Measurements from ENCODE around the gene SPDYE8.
"Not testable (repeated sequence)": the region's sequence is repeated elsewhere in the genome, so short reads cannot be mapped to it uniquely, and the experiment has no call there.

The SPDYE8 gene, protein sequence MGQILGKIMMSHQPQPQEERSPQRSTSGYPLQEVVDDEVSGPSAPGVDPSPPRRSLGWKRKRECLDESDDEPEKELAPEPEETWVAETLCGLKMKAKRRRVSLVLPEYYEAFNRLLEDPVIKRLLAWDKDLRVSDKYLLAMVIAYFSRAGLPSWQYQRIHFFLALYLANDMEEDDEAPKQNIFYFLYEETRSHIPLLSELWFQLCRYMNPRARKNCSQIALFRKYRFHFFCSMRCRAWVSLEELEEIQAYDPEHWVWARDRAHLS

DNA sequence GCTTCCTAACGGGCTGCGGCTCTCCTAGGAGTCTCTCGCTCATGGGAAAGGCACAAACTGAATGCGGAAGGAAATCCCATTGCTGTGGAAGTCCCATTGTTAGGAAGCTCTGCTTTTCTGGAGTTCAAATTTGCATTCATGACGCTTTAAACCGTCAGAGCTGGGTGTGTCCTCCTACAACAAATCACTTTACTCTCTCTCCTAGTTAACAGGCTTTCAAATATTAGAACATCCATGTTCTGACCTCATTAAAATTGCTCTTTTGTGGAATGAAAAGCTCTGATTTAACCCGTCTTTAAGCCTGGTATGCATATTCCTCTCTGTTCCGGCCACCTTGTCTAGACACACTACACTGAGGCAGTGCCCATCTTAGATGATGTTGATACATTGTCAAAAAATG is at the start of gene SPDYE8:
TSS of gene SPDYE8 (minus strand) at position 101 of the 400 bp plus-strand sequence. CDS start 1,800 bp downstream, outside the sequence.
- DNase-seq (ENCODE audit: low read depth) = not testable (repeated sequence)

- DNase-seq (ENCODE audit: low read depth) = not testable (repeated sequence)
Observed at GRCh38 chr7:73057811-73058210, 28.2 kb upstream of the SPDYE8 start, which contains the start of gene SPDYE11. Gene SPDYE11, minus strand, starts transcription at chr7:73057911. Its CDS starts 1,800 bp downstream, at chr7:73056111.

- not testable (repeated sequence) for DNase-seq (ENCODE audit: low read depth)
Observed at GRCh38 chr7:73006491-73006890, 23.1 kb downstream of the SPDYE8 start.

DNA sequence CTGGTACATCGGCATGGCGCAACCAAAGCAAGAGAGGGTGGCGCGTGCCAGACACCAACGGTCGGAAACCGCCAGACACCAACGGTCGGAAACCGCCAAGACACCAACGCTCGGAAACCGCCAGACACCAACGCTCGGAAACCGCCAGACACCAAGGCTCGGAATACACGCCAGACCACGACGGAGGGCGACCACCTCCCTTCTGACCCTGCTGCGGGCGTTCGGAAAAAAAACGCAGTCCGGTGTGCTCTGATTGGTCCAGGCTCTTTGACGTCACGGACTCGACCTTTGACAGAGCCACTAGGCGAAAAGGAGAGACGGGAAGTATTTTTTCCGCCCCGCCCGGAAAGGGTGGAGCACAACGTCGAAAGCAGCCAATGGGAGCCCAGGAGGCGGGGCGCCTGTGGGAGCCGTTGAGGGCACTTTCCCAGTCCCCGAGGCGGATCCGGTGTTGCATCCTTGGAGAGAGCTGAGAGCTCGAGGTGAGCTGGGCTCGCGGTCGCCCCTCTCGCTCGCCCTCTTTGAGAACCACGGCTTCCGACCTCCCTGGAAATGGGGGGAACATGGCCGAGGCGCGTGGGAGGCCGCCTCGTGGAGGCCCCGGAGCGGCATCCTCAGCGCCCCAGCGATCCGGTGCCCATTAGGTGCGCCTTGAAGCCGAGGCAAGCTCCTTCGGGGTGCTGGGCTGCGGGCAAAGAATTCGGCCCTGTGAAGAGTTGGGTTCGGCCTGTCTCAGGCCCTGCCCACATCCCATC is 23.7 kb downstream of the SPDYE8 start:
- DNase-seq (ENCODE audit: low read depth) = peak; percentile 81

GRCh38 chr7:73005356-73005692 is 24.2 kb downstream of the SPDYE8 start:
- DNase-seq (ENCODE audit: low read depth) = peak; percentile 43

DNA sequence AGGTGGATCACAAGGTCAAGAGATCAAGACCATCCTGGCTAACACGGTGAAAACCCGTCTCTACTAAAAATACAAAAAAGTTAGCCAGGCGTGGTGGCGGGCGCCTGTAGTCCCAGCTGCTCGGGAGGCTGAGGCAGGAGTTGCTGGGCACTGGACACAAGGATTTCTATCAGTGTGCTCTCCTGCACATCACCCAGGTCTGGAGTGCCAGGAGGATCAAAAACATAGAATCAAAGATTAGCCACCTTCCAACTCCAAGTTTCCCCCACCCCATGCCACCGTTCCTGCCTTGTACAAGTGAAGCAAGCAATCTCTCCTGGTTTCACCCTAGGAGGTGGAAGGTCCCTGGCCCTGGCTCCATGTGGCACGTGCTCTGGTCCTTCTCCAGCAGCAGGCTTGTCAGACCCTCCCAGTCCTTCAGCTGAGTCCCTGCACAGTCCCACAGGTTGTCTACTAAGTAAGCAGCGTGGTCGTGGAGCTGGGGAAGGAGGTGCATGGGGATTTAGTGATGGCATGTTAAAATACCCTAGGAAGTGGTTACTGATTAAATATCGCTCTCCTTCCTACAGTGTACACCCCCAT is 31.6 kb downstream of the SPDYE8 start:
- DNase-seq (ENCODE audit: low read depth) = not testable (repeated sequence)

- not testable (repeated sequence) for DNase-seq (ENCODE audit: low read depth)
Observed at GRCh38 chr7:72997447-72997846, 32.1 kb downstream of the SPDYE8 start.

- not testable (repeated sequence) for DNase-seq (ENCODE audit: low read depth)
Observed at GRCh38 chr7:72995484-72995883, 34.1 kb downstream of the SPDYE8 start.

GRCh38 chr7:72990146-72990913 is 39.2 kb downstream of the SPDYE8 start:
- DNase-seq (ENCODE audit: low read depth) = not testable (repeated sequence)

GRCh38 chr7:72982084-72982483 is 47.5 kb downstream of the SPDYE8 start:
- DNase-seq (ENCODE audit: low read depth) = not testable (repeated sequence)

DNA sequence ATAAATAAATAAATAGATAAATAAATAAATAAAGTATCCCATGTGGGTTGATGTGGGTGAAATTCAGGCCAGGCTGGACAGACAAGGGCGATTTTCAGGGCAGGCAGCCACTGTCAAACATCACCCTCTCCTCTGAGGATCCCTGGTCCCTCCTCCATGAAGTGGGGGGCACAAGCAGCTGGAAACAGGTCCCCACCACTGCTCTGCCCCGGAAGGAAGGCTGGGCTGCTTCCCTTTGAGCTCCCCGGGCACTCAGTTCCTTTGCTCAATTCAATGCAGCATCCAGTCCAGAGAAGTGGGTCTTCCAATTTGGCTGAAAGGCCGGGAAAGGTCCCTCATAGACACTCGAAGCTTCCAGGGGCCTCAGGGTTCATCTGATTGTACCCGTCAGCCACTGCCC is 49.2 kb downstream of the SPDYE8 start:
- DNase-seq (ENCODE audit: low read depth) = not testable (repeated sequence)

GRCh38 chr7:72976434-72976833 is 53.1 kb downstream of the SPDYE8 start:
- not testable (repeated sequence) for DNase-seq (ENCODE audit: low read depth)

GRCh38 chr7:72975656-72976286 is 53.8 kb downstream of the SPDYE8 start:
- not testable (repeated sequence) for DNase-seq (ENCODE audit: low read depth)

- DNase-seq (ENCODE audit: low read depth) = not testable (repeated sequence)
Observed at GRCh38 chr7:72974781-72975180, 54.8 kb downstream of the SPDYE8 start.

DNA sequence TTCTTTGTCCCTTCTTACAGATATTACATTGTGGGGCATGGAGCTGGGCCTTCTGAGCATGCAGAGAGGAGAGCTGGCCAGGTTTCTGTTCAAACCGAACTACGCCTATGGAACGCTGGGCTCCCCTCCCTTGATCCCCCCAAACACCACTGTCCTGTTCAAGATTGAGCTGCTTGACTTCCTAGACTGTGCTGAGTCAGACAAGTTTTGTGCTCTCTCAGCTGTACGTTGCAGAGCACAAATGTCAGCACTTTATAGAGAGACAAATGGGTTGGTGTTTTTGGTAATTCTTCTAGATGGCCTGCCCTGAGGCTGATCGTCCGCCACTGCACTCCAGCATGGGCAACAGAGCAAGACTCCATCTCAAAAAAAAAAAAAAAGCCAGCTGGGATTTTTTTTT is 58.1 kb downstream of the SPDYE8 start:
- not testable (repeated sequence) for DNase-seq (ENCODE audit: low read depth)

Data from stimulated activated CD8-positive, alpha-beta memory T cell treated with anti-CD3 and anti-CD28 coated beads, Interleukin-12 subunit alpha, Interleukin-12 subunit beta, amount 100 ng/mL, for 1 hour (primary cell).